Heart left ventricle (tissue), 16 donors: ENCODE measurements around the gene PKP3. TPM values are rescaled to one million over a fixed set of nuclear protein-coding genes. Genes with fewer than 3 reads are reported as not detected.

Experiments
- ATAC-seq, 4 donors: fragments of 200-7000 bp; cut with Tn5 transposase; one replicate each; pipeline ENCODE4 v1.9.1; 2020 to 2022; ENCODE audit warnings: moderate library complexity in 4 of 4, mild to moderate bottlenecking in 3 of 4, moderate number of reproducible peaks in 1 of 4
- DNase-seq, 5 donors: peaks; one replicate each; pipeline ENCODE4 v3.0.0-alpha.2; 2020
- H3K27ac ChIP-seq, 12 donors: fragments of 200-600 bp; sonication (generic) in 4 of 12; one replicate each; pipeline versions ENCODE4 v1.5.0 to v1.8.0; 2016 to 2022; ENCODE audit warnings: mild to moderate bottlenecking in 2 of 12
- H3K27me3 ChIP-seq, 9 donors: fragments of 200-600 bp; sonication (generic) in 2 of 9; one replicate each; pipeline versions ENCODE4 v1.5.1 to v1.8.0; 2016 to 2022; ENCODE audit warnings: mild to moderate bottlenecking in 3 of 9
- H3K36me3 ChIP-seq, 9 donors: fragments of 200-600 bp; sonication (generic) in 2 of 9; one replicate each; pipeline versions ENCODE4 v1.5.0 to v1.8.0; 2018 to 2022; ENCODE audit warnings: mild to moderate bottlenecking in 2 of 9
- H3K4me1 ChIP-seq, 12 donors: fragments of 200-600 bp; sonication (generic) in 4 of 12; one replicate each; pipeline versions ENCODE4 v1.5.0 to v1.8.0; 2016 to 2022; ENCODE audit warnings: mild to moderate bottlenecking in 3 of 12
- H3K4me3 ChIP-seq, 12 donors: fragments of 200-600 bp; sonication (generic) in 4 of 12; one replicate each; pipeline versions ENCODE4 v1.5.0 to v1.8.0; 2017 to 2022; ENCODE audit warnings: mild to moderate bottlenecking in 9 of 12, moderate library complexity in 4 of 12
- H3K9me3 ChIP-seq, 12 donors: fragments of 200-600 bp; sonication (generic) in 4 of 12; one replicate each; pipeline versions ENCODE4 v1.5.0 to v1.8.0; 2016 to 2022; ENCODE audit warnings: mild to moderate bottlenecking in 1 of 12
- POLR2A ChIP-seq, 2 donors: fragments of 450-650 bp; IDR thresholded peaks; one replicate each; pipeline ENCODE4 v1.6.1; 2017; ENCODE audit warnings: antibody characterized with exemption in 2 of 2, mild to moderate bottlenecking in 2 of 2, moderate library complexity in 2 of 2
- WGBS, 4 donors: extraction: QIAGEN DNeasy Blood & Tissue Kit in 2 of 4; methylation state at CpG; one replicate each; pipeline versions ENCODE4 v1.1.5 to v1.1.7; 2013 to 2018; 5-methylcytosine and 5-hydroxymethylcytosine counted together
- intact Hi-C, 10 donors: fragments of 100-400 bp; cut with DNase I; formaldehyde crosslinking; loops; one replicate each; pipeline versions ENCODE4 v1.11.1 to v1.14.2; 2022
- polyA plus RNA-seq, 2 donors: library from polyadenylated mRNA; stranded (reverse); fragments of 200-250 nt; gene quantifications; one replicate each; pipeline ENCODE4 v1.2.3, GENCODE V29; 2013
- total RNA-seq, 9 donors: library from RNA; depleted of rRNA in 2 of 9; stranded (reverse); fragments of >200 nt in 2 of 9; fragmentation: NEBNext Ultra II Directional in 3 of 9; extraction: Animal tissue kit (Norgen Biotek cat#: 25700) in 3 of 9; gene quantifications; one replicate each; pipeline versions ENCODE4 v1.1.0 to v1.2.4, GENCODE V29; 2016 to 2023
- TF ChIP-seq, protein P1 (sequence below), 12 donors: fragments of 200-600 bp; sonication (generic) in 4 of 12; IDR thresholded peaks; one replicate each; pipeline versions ENCODE4 v1.5.0 to v1.8.0; 2018 to 2022; ENCODE audit warnings: antibody characterized with exemption in 12 of 12, mild to moderate bottlenecking in 5 of 12
- donor health status: ischemic (EF 13 %, LVEDD 7.1; RV severe dilation, severe dysfunction).
- donor health status: healthy with polysubstance abuse.
- donor health status: DM: no; HTN: yes; CAD: no.
- donor health status: DM: no; HTN: no; CAD: no.
- donor health status: ischemic (EF 25% LVEDD 6.9; RV normal size, moderate dysfunction).
- donor health status: ischemic (EF 25% LVEDD 5.7; RV mildly dilated, moderate dysfunction).
- donor health status: healthy.
- donor health status: DM: yes; HTN: yes; CAD: no.
- donor health status: ischemic (EF 35%, LVEDD 5.7; RV mildly dilated, moderate dysfunction).
- donor health status: nonischemic (EF 11% LVEDD 7.7; RV severe dilation, severe dysfunction).
- donor health status: DM: yes; HTN: yes; CAD: no.
- donor health status: PGD.
- donor health status: ischemic (EF 29% LVEDD 5.4; RV normal size, mild dysfunction).
- donor health status: nonischemic (EF 23%, LVEDD 6.1; RV moderate dilation, normal function).

Gene PKP3
- total and polyA plus RNA-seq, 11 donors = 0.15 to 2.0 (median 0.61) TPM

DNA sequence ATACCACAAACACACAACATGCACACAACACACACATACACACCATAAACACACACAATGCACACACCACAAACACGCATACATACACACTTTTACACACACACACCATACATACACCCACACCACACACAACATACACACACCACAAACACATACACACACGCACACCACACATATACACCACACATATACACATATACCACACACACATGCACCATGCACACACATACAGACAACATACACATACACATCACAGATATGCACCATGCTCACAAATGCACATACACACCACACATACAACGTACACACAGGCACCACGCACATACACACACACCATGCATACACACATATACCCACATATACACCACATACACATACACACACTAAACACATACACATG lies 36.4 kb upstream of the PKP3 start:
- Histone ChIP-seq H3K4me3 (no peak overlapping the region), H3K4me1 (peaks cover 5 to 36% (median 28%) of the 10 kb centered on the region in 12 donors)
- WGBS, 4 donors = 85 to 97% (median 96%) methylated on average over 4 of the region's 4 CpGs

DNA sequence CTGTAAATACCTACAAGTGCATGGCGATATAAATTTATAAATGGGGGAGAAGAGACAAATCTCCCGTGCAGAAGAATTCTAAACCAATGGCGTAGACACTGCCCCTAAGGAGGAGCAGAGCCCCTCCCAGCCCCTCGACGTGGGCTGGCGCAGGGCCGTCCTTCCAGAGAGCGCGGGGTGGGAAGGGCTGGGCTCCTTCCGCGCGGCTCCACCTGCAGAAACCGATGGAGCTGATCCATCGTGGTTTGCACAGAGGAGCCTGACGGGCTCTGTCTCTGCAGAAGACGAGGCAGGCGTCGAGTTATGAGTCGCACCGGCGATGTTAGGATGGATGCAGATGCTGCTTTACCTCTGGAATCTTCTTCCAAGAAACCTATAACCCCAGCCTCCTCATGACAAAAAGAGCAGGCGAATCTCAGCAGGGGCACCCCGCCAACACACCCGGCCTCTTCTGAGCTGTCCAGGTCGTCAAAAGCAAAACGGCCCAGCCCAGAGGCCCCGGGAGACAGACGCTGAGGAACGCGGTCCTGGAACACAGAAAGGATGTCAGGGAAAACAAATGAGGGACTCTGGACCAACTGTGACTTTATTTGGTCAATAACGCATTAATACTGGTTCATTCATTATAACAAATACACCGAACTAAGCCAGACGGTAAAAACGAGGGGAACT lies 35.7 kb upstream of the PKP3 start:
- Histone ChIP-seq H3K27me3 (peaks cover 0 to 9% (median 0%) of the 10 kb centered on the region in 9 donors), H3K4me1 (peaks cover 0 to 29% (median 23%) of the 10 kb centered on the region in 12 donors), H3K4me3 (no peak overlapping the region), H3K9me3 (peaks cover 0 to 18% (median 0%) of the 10 kb centered on the region in 12 donors), H3K27ac (no peak overlapping the region), H3K36me3 (no peaks in the 10 kb centered on the region)
- DNase-seq (no peak), ATAC-seq (no peak)
- TF ChIP-seq, protein P1, sequence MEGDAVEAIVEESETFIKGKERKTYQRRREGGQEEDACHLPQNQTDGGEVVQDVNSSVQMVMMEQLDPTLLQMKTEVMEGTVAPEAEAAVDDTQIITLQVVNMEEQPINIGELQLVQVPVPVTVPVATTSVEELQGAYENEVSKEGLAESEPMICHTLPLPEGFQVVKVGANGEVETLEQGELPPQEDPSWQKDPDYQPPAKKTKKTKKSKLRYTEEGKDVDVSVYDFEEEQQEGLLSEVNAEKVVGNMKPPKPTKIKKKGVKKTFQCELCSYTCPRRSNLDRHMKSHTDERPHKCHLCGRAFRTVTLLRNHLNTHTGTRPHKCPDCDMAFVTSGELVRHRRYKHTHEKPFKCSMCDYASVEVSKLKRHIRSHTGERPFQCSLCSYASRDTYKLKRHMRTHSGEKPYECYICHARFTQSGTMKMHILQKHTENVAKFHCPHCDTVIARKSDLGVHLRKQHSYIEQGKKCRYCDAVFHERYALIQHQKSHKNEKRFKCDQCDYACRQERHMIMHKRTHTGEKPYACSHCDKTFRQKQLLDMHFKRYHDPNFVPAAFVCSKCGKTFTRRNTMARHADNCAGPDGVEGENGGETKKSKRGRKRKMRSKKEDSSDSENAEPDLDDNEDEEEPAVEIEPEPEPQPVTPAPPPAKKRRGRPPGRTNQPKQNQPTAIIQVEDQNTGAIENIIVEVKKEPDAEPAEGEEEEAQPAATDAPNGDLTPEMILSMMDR (IDR thresholded peaks at IDR 0.05) = no peak
- no peak for TF ChIP-seq POLR2A (IDR thresholded peaks at IDR 0.05)
- WGBS, 4 donors = 52 to 73% (median 63%) methylated on average over 27 to 34 of the region's 34 CpGs
- intact Hi-C loops = loop anchor here in 8 of 10 donors (5.0 to 10.0 kb wide), 6 partner anchors 46 to 447 kb away; partner anchors contain the start of genes IFITM2 (in 4 of the 8), BET1L (in 2 of the 8), RIC8A (in 2 of the 8) and IFITM1 (in 1 of the 8)

More for the DNA sequence above, 36.4 kb upstream of the PKP3 start:
- intact Hi-C loops = loop anchor here in 8 of 10 donors (5.0 to 10.0 kb wide), 6 partner anchors 45 to 447 kb away; partner anchors contain the start of genes IFITM2 (in 4 of the 8), BET1L (in 2 of the 8), RIC8A (in 2 of the 8) and IFITM1 (in 1 of the 8)
- TF ChIP-seq POLR2A (IDR thresholded peaks at IDR 0.05) = no peak
- TF ChIP-seq, protein P1 (IDR thresholded peaks at IDR 0.05) = no peak
- H3K27me3 ChIP-seq = peaks cover 0 to 9% (median 0%) of the 10 kb centered on the region in 9 donors
- no peak for DNase-seq
- peaks cover 0 to 18% (median 0%) of the 10 kb centered on the region in 12 donors for H3K9me3 ChIP-seq
- no peak overlapping the region for H3K27ac ChIP-seq
- no peak for ATAC-seq
- no peaks in the 10 kb centered on the region for H3K36me3 ChIP-seq

DNA sequence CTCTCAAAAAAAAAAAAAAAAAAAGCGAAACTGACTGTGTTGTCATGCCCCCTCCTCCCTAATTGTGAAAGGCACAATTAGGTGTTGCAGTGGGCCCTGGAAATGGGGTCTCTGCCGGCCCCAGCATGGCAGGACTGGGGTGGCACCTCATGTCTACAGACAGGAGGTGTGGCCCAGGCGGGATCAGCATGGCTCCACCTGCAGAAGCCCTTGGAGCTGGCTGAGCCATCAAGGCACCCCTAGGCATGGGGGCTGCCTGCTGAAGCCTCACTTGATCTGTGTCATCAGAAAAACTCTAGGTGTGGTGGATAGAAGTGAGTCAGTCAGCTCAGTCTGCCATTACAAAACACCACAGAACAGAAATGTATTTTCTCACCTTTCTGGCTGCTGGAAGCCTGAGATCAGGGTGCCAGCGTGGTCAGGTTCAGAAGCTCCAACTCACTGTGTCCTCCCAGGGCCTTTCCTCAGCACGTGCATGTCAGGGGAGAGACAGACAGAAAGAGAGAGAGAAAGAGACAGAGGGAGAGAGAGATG lies 34.8 kb upstream of the PKP3 start:
- ATAC-seq = no peak
- Histone ChIP-seq H3K4me3 (no peak overlapping the region), H3K36me3 (no peaks in the 10 kb centered on the region), H3K9me3 (peaks cover 0 to 18% (median 0%) of the 10 kb centered on the region in 12 donors), H3K27ac (no peak overlapping the region), H3K4me1 (peaks cover 0 to 19% (median 13%) of the 10 kb centered on the region in 12 donors), H3K27me3 (peaks cover 0 to 14% (median 2%) of the 10 kb centered on the region in 9 donors)
- TF ChIP-seq POLR2A (IDR thresholded peaks at IDR 0.05) = no peak
- TF ChIP-seq, protein P1 (IDR thresholded peaks at IDR 0.05) = no peak
- no peak for DNase-seq
- 72 to 79% (median 77%) methylated on average over 5 of the region's 5 CpGs for WGBS, 4 donors
- intact Hi-C loops = loop anchor here in 8 of 10 donors (5.0 to 10.0 kb wide), 6 partner anchors 47 to 446 kb away; partner anchors contain the start of genes IFITM2 (in 4 of the 8), BET1L (in 2 of the 8), RIC8A (in 2 of the 8) and IFITM1 (in 1 of the 8)
